Left ventricle myocardium inferior (tissue), 1 donor: Measurements from ENCODE around the gene IFT122. TPM values are rescaled to one million over a fixed set of nuclear protein-coding genes. Genes with fewer than 3 reads are reported as not detected.

Experiments used
- DNase-seq: peaks from one replicate; pipeline ENCODE4 v3.0.0-alpha.2; 2020
- H3K27ac ChIP-seq: fragments of 200-600 bp; replicated peaks from 2 replicates; pipeline ENCODE4 v1.8.0; 2021
- H3K27me3 ChIP-seq: fragments of 200-600 bp; 2 replicates; pipeline ENCODE4 v1.8.0; 2021; ENCODE audit warnings: low read depth
- H3K36me3 ChIP-seq: fragments of 200-600 bp; 2 replicates; pipeline ENCODE4 v1.8.0; 2021
- H3K4me1 ChIP-seq: fragments of 200-600 bp; 2 replicates; pipeline ENCODE4 v1.8.0; 2021
- H3K4me3 ChIP-seq: fragments of 200-600 bp; 2 replicates; pipeline ENCODE4 v1.8.0; 2021; ENCODE audit warnings: mild to moderate bottlenecking, moderate library complexity
- H3K9me3 ChIP-seq: fragments of 200-600 bp; replicated peaks from 2 replicates; pipeline ENCODE4 v1.8.0; 2021
- intact Hi-C: fragments of 100-400 bp; cut with micrococcal nuclease; formaldehyde crosslinking; loops from one replicate; pipeline ENCODE4 v1.11.0; 2022
- total RNA-seq: library from RNA; stranded (reverse); fragmentation: NEBNext Ultra II Directional; extraction: Animal tissue kit (Norgen Biotek cat#: 25700); gene quantifications from one replicate; pipeline ENCODE4 v1.2.1, GENCODE V29; 2021
- TF ChIP-seq, protein P1 (sequence below): fragments of 200-600 bp; IDR thresholded peaks from 2 replicates; pipeline ENCODE4 v1.8.0; 2021; ENCODE audit warnings: antibody characterized with exemption, mild to moderate bottlenecking, borderline replicate concordance
- donor health status: DM: no; HTN: yes; CAD: no; lungs with severe emphysema.

The IFT122 gene
- total RNA-seq, 1 donor from 2014 or later, result 16.5 TPM

DNA sequence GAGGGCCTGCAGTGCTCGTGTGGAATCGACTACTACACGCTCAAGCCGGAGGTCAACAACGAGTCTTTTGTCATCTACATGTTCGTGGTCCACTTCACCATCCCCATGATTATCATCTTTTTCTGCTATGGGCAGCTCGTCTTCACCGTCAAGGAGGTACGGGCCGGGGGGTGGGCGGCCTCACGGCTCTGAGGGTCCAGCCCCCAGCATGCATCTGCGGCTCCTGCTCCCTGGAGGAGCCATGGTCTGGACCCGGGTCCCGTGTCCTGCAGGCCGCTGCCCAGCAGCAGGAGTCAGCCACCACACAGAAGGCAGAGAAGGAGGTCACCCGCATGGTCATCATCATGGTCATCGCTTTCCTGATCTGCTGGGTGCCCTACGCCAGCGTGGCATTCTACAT, 92.2 kb downstream of the IFT122 start:
- no peak for DNase-seq
- TF ChIP-seq, protein P1, sequence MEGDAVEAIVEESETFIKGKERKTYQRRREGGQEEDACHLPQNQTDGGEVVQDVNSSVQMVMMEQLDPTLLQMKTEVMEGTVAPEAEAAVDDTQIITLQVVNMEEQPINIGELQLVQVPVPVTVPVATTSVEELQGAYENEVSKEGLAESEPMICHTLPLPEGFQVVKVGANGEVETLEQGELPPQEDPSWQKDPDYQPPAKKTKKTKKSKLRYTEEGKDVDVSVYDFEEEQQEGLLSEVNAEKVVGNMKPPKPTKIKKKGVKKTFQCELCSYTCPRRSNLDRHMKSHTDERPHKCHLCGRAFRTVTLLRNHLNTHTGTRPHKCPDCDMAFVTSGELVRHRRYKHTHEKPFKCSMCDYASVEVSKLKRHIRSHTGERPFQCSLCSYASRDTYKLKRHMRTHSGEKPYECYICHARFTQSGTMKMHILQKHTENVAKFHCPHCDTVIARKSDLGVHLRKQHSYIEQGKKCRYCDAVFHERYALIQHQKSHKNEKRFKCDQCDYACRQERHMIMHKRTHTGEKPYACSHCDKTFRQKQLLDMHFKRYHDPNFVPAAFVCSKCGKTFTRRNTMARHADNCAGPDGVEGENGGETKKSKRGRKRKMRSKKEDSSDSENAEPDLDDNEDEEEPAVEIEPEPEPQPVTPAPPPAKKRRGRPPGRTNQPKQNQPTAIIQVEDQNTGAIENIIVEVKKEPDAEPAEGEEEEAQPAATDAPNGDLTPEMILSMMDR, result no peak
- Histone ChIP-seq H3K36me3 (no peaks in the 10 kb centered on the region), H3K27me3 (no peaks in the 10 kb centered on the region), H3K4me3 (no peak overlapping the region), H3K4me1 (peaks cover 10% of the 10 kb centered on the region), H3K9me3 (no peaks in the 10 kb centered on the region), H3K27ac (no peak overlapping the region)
- intact Hi-C loops, result no loop called here

DNA sequence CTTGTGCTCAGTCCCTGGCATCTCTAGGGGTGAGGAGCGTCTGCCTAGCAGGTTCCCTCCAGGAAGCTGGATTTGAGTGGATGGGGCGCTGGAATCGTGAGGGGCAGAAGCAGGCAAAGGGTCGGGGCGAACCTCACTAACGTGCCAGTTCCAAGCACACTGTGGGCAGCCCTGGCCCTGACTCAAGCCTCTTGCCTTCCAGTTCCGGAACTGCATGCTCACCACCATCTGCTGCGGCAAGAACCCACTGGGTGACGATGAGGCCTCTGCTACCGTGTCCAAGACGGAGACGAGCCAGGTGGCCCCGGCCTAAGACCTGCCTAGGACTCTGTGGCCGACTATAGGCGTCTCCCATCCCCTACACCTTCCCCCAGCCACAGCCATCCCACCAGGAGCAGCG, 93.4 kb downstream of the IFT122 start:
- TF ChIP-seq, protein P1, result no peak
- DNase-seq, result no peak

DNA sequence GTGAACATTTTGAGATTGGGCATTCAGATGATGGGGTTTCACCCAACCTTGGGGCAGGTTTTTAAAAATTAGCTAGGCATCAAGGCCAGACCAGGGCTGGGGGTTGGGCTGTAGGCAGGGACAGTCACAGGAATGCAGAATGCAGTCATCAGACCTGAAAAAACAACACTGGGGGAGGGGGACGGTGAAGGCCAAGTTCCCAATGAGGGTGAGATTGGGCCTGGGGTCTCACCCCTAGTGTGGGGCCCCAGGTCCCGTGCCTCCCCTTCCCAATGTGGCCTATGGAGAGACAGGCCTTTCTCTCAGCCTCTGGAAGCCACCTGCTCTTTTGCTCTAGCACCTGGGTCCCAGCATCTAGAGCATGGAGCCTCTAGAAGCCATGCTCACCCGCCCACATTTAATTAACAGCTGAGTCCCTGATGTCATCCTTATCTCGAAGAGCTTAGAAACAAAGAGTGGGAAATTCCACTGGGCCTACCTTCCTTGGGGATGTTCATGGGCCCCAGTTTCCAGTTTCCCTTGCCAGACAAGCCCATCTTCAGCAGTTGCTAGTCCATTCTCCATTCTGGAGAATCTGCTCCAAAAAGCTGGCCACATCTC, 94.5 kb downstream of the IFT122 start:
- Histone ChIP-seq H3K4me1 (peaks cover 7% of the 10 kb centered on the region), H3K36me3 (no peaks in the 10 kb centered on the region), H3K27ac (no peak overlapping the region), H3K27me3 (no peaks in the 10 kb centered on the region), H3K4me3 (no peak overlapping the region), H3K9me3 (no peaks in the 10 kb centered on the region)
- intact Hi-C loops, result no loop called here
- DNase-seq, result no peak
- TF ChIP-seq, protein P1, result no peak

More for the DNA sequence above, 93.4 kb downstream of the IFT122 start:
- H3K9me3 ChIP-seq, result no peaks in the 10 kb centered on the region
- no peaks in the 10 kb centered on the region for H3K36me3 ChIP-seq
- H3K4me1 ChIP-seq, result peaks cover 10% of the 10 kb centered on the region
- intact Hi-C loops, result no loop called here
- no peak overlapping the region for H3K4me3 ChIP-seq
- no peaks in the 10 kb centered on the region for H3K27me3 ChIP-seq
- no peak overlapping the region for H3K27ac ChIP-seq

DNA sequence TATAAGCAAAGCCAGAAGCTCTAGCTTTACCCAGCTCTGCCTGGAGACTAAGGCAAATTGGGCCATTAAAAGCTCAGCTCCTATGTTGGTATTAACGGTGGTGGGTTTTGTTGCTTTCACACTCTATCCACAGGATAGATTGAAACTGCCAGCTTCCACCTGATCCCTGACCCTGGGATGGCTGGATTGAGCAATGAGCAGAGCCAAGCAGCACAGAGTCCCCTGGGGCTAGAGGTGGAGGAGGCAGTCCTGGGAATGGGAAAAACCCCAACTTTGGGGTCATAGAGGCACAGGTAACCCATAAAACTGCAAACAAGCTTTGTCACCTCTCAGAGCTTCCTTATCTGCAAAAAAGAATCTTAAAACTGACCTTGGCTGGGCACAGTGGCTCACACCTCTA, 95.1 kb downstream of the IFT122 start:
- Histone ChIP-seq H3K4me3 (no peak overlapping the region), H3K4me1 (peaks cover 1% of the 10 kb centered on the region), H3K27me3 (no peaks in the 10 kb centered on the region), H3K36me3 (no peaks in the 10 kb centered on the region), H3K27ac (no peak overlapping the region), H3K9me3 (no peaks in the 10 kb centered on the region)
- intact Hi-C loops, result no loop called here
- no peak for DNase-seq
- TF ChIP-seq, protein P1, result no peak

DNA sequence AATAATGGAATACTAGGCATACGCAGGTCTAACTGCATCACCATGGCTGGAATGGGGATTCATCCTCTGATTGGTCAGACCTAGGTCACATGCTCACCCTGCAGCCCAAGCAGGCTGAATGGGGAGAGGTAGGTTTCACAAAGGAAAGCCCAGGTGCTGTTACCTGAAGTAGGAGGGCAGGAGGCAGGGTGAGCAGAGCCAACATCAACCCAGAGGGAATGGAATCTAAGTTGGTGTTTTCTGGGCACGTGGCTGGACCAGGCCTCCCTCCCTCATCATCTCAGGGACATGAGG, 96.3 kb downstream of the IFT122 start:
- Histone ChIP-seq H3K27me3 (no peaks in the 10 kb centered on the region), H3K36me3 (no peaks in the 10 kb centered on the region), H3K9me3 (no peaks in the 10 kb centered on the region), H3K4me3 (no peak overlapping the region), H3K27ac (no peak overlapping the region), H3K4me1 (no peaks in the 10 kb centered on the region)
- intact Hi-C loops, result no loop called here
- no peak for DNase-seq
- TF ChIP-seq, protein P1, result no peak

DNA sequence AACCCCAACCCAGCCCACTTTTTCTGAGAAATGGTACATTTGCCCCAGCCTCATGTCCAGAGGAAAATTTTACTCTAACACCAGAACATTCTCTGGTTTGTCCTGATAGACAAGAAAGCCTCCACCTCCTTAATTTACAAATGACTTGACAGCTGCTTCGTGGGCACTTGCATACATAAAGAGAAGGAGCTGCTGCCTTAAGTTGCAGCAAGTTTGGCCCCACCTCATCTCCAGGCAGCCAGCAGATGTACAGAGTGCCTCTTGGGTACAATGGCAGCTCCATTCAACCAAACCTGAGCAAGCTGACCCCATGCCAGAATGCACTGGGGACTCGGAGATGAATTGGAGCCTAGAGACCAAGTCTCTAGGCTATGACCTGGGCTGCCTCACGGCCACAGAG, 96.8 kb downstream of the IFT122 start:
- intact Hi-C loops, result no loop called here
- DNase-seq, result no peak
- Histone ChIP-seq H3K9me3 (no peaks in the 10 kb centered on the region), H3K27ac (no peak overlapping the region), H3K27me3 (no peaks in the 10 kb centered on the region), H3K4me3 (no peak overlapping the region), H3K4me1 (no peaks in the 10 kb centered on the region), H3K36me3 (no peaks in the 10 kb centered on the region)
- TF ChIP-seq, protein P1, result no peak
